H9 (cell line): ENCODE results near the gene TTR. TPM values are rescaled to one million over a fixed set of nuclear protein-coding genes. Genes with fewer than 3 reads are reported as not detected.

Source experiments
- DNase-seq: peaks from one replicate; pipeline ENCODE4 v3.0.0-alpha.2; 2017
- H2AFZ ChIP-seq: one replicate; pipeline ENCODE4 v1.6.1; 2013; ENCODE audit warnings: mild to moderate bottlenecking, low read length, control low read depth, moderate library complexity
- H2AK5ac ChIP-seq: 2 replicates; pipeline ENCODE4 v1.6.1; 2013; ENCODE audit warnings: low read length, control low read depth, mixed read lengths; ENCODE audit not compliant: insufficient read length
- H2BK120ac ChIP-seq: one replicate; pipeline ENCODE4 v1.6.1; 2013; ENCODE audit warnings: low read depth, mild to moderate bottlenecking, low read length, control low read depth, inconsistent platforms; ENCODE audit not compliant: poor library complexity, severe bottlenecking
- H2BK12ac ChIP-seq: 2 replicates; pipeline ENCODE4 v1.6.1; 2013; ENCODE audit warnings: low read length, control low read depth, mixed read lengths, low read depth; ENCODE audit not compliant: insufficient read length
- H2BK15ac ChIP-seq: 2 replicates; pipeline ENCODE4 v1.6.1; 2013; ENCODE audit warnings: low read depth, low read length, control low read depth
- H2BK20ac ChIP-seq: one replicate; pipeline ENCODE4 v1.6.1; 2013; ENCODE audit warnings: low read depth, mild to moderate bottlenecking, low read length, control low read depth, inconsistent platforms; ENCODE audit not compliant: poor library complexity, severe bottlenecking
- H2BK5ac ChIP-seq: 2 replicates; pipeline ENCODE4 v1.6.1; 2013; ENCODE audit warnings: low read length, control low read depth, mixed read lengths; ENCODE audit not compliant: insufficient read length
- H3K14ac ChIP-seq: 2 replicates; pipeline ENCODE4 v1.6.1; 2013; ENCODE audit warnings: low read length, control low read depth; ENCODE audit not compliant: insufficient read depth
- H3K18ac ChIP-seq: 2 replicates; pipeline ENCODE4 v1.6.1; 2013; ENCODE audit warnings: low read depth, mild to moderate bottlenecking, mixed read lengths, low read length, control low read depth; ENCODE audit not compliant: insufficient read length
- H3K23ac ChIP-seq: 2 replicates; pipeline ENCODE4 v1.6.1; 2013; ENCODE audit warnings: low read length, control low read depth, mixed read lengths, low read depth; ENCODE audit not compliant: insufficient read length
- H3K23me2 ChIP-seq: 2 replicates; pipeline ENCODE4 v1.6.1; 2013; ENCODE audit warnings: low read depth, mild to moderate bottlenecking, mixed read lengths, low read length, control low read depth; ENCODE audit not compliant: insufficient read length, poor library complexity, severe bottlenecking
- H3K27ac ChIP-seq: 2 replicates; pipeline ENCODE4 v1.5.1; 2013; ENCODE audit warnings: low read length, control low read depth, mixed read lengths, low read depth; ENCODE audit not compliant: insufficient read length
- H3K27me3 ChIP-seq: 2 replicates; pipeline ENCODE4 v1.6.1; 2013; ENCODE audit warnings: low read length, control low read depth, inconsistent platforms; ENCODE audit not compliant: insufficient read depth
- H3K4ac ChIP-seq: 2 replicates; pipeline ENCODE4 v1.6.1; 2013; ENCODE audit warnings: low read depth, mild to moderate bottlenecking, control low read depth, inconsistent platforms, low read length, moderate library complexity
- H3K4me1 ChIP-seq: 2 replicates; pipeline ENCODE4 v1.6.1; 2013; ENCODE audit warnings: low read length, control low read depth, inconsistent platforms; ENCODE audit not compliant: insufficient read depth
- H3K4me2 ChIP-seq: 2 replicates; pipeline ENCODE4 v1.6.1; 2013; ENCODE audit warnings: low read length, control low read depth, mixed read lengths; ENCODE audit not compliant: insufficient read length, insufficient read depth
- H3K56ac ChIP-seq: 2 replicates; pipeline ENCODE4 v1.6.1; 2013; ENCODE audit warnings: low read depth, mild to moderate bottlenecking, mixed read lengths, low read length, control low read depth; ENCODE audit not compliant: insufficient read length
- H3K79me1 ChIP-seq: 2 replicates; pipeline ENCODE4 v1.6.1; 2013; ENCODE audit warnings: low read depth, mild to moderate bottlenecking, moderate library complexity, low read length, control low read depth, inconsistent platforms; ENCODE audit not compliant: insufficient read depth, poor library complexity, severe bottlenecking
- H3K79me2 ChIP-seq: 2 replicates; pipeline ENCODE4 v1.6.1; 2013; ENCODE audit warnings: low read length, control low read depth, inconsistent platforms; ENCODE audit not compliant: insufficient read depth
- H3K9ac ChIP-seq: 2 replicates; pipeline ENCODE4 v1.6.1; 2013; ENCODE audit warnings: low read length, control low read depth, mixed read lengths; ENCODE audit not compliant: insufficient read length; ENCODE audit errors: extremely low read depth
- H3K9me3 ChIP-seq: one replicate; pipeline ENCODE4 v1.6.1; 2013; ENCODE audit warnings: low read depth, low read length, inconsistent platforms; ENCODE audit not compliant: control insufficient read depth
- H3T11ph ChIP-seq: one replicate; pipeline ENCODE4 v1.6.1; 2013; ENCODE audit warnings: mild to moderate bottlenecking, low read length, control low read depth, inconsistent platforms
- H4K20me1 ChIP-seq: one replicate; pipeline ENCODE4 v1.6.1; 2013; ENCODE audit not compliant: control insufficient read depth, insufficient read length, insufficient read depth
- H4K5ac ChIP-seq: 2 replicates; pipeline ENCODE4 v1.6.1; 2013; ENCODE audit warnings: low read depth, mild to moderate bottlenecking, mixed read lengths, low read length, control low read depth; ENCODE audit not compliant: insufficient read length
- H4K8ac ChIP-seq: replicated peaks from 2 replicates; pipeline ENCODE4 v1.6.1; 2013; ENCODE audit warnings: low read length, control low read depth, mixed read lengths, low read depth; ENCODE audit not compliant: insufficient read length
- H4K91ac ChIP-seq: 2 replicates; pipeline ENCODE4 v1.6.1; 2013; ENCODE audit warnings: low read depth, mild to moderate bottlenecking, moderate library complexity, mixed read lengths, low read length, control low read depth; ENCODE audit not compliant: insufficient read length
- H3K27ac Mint-ChIP-seq, 3 experiments: 2 replicates in 2 of 3; 3 replicates in 1 of 3; pipeline ENCODE4 v1.8.0; 2020 to 2021; ENCODE audit warnings: mixed read lengths in 3 of 3, mild to moderate bottlenecking in 1 of 3, moderate library complexity in 1 of 3
- H3K27me3 Mint-ChIP-seq: 2 replicates; pipeline ENCODE4 v1.8.0; 2021; ENCODE audit warnings: low read depth, mild to moderate bottlenecking, moderate library complexity, mixed read lengths
- H3K36me3 Mint-ChIP-seq, 3 experiments: 2 replicates in 2 of 3; 3 replicates in 1 of 3; pipeline ENCODE4 v1.8.0; 2020 to 2021; ENCODE audit warnings: low read depth in 3 of 3, mixed read lengths in 3 of 3; ENCODE audit not compliant: insufficient read depth in 1 of 3
- H3K4me1 Mint-ChIP-seq, 2 experiments: 2 replicates each; pipeline ENCODE4 v1.8.0; 2020; ENCODE audit warnings: mixed read lengths in 2 of 2
- H3K4me3 Mint-ChIP-seq, 2 experiments: 2 replicates in 1 of 2; 3 replicates in 1 of 2; pipeline ENCODE4 v1.8.0; 2020 to 2021; ENCODE audit warnings: mild to moderate bottlenecking in 2 of 2, mixed read lengths in 2 of 2, moderate library complexity in 1 of 2
- H3K9me3 Mint-ChIP-seq, 2 experiments: 2 replicates in 1 of 2; 3 replicates in 1 of 2; pipeline ENCODE4 v1.8.0; 2020; ENCODE audit warnings: mild to moderate bottlenecking in 2 of 2, mixed read lengths in 2 of 2, moderate library complexity in 1 of 2
- CTCF ChIP-seq: fragments of 200-600 bp; sonication (generic); conservative IDR thresholded peaks from 3 replicates; pipeline ENCODE4 v1.8.0; 2021; ENCODE audit warnings: antibody characterized with exemption, mild to moderate bottlenecking
- WGBS: extraction: QIAGEN DNeasy Blood & Tissue Kit; methylation state at CpG from one replicate; pipeline ENCODE4 v1.1.7; 2013; ENCODE audit warnings: missing lambda C conversion rate, low lambda C conversion rate, mixed read lengths; ENCODE audit not compliant: insufficient read length; ENCODE audit errors: extremely low coverage; 5-methylcytosine and 5-hydroxymethylcytosine counted together
- total RNA-seq: library from RNA; stranded (reverse); gene quantifications from 2 replicates; pipeline ENCODE4 v1.2.1, GENCODE V29; 2021

The TTR gene
- total RNA-seq, 1 experiment from 2014 or later = not detected

- Histone ChIP-seq H2BK12ac (no peak overlapping the region), H4K5ac (no peak overlapping the region), H3K56ac (no peak overlapping the region), H3K4me1 (peaks cover 3% of the 10 kb centered on the region; the same call in 1 of the 2 replicates), H2AK5ac (no peak overlapping the region), H3K79me1 (no peaks in the 10 kb centered on the region), H2BK5ac (no peak overlapping the region), H2BK20ac (no peak overlapping the region), H3K4me2 (no peak overlapping the region), H4K91ac (no peak overlapping the region), H3K23ac (no peak overlapping the region), H3K9me3 (no peaks in the 10 kb centered on the region), H3K27ac (no peak overlapping the region), H3K9ac (no peak overlapping the region), H2AFZ (no peak overlapping the region), H2BK15ac (no peak overlapping the region), H3K14ac (no peak overlapping the region), H3K79me2 (no peaks in the 10 kb centered on the region), H3T11ph (no peak overlapping the region), H4K20me1 (no peaks in the 10 kb centered on the region), H4K8ac (no peak overlapping the region), H3K4ac (no peak overlapping the region), H3K27me3 (no peaks in the 10 kb centered on the region), H2BK120ac (no peak overlapping the region), H3K18ac (no peak overlapping the region), H3K23me2 (no peaks in the 10 kb centered on the region)
- DNase-seq = no peak
- no peak for TF ChIP-seq CTCF
- Mint-ChIP-seq H3K27me3 (no peaks in the 10 kb centered on the region; the same call in 1 of the 2 replicates), H3K9me3 (no peaks in the 10 kb centered on the region), H3K4me3 (no peak overlapping the region), H3K36me3 (no peaks in the 10 kb centered on the region), H3K27ac (no peak overlapping the region), H3K4me1 (peaks cover 14 to 19% of the 10 kb centered on the region in 2 experiments)
- WGBS = no CpG with 5 or more reads among the region's 5 CpGs
Observed at GRCh38 chr18:31607384-31607783, 15.7 kb downstream of the TTR start.
